A673 (cell line): ENCODE measurements around the gene UQCRC2.

Experiments used
- CTCF ChIP-seq: fragments of 300-800, 200-600 bp; sonication (generic); conservative IDR thresholded peaks from 2 replicates; pipeline ENCODE4 v1.5.1; 2017; ENCODE audit warnings: low read depth, mild to moderate bottlenecking, antibody characterized with exemption, low read length, moderate library complexity, mixed read lengths
- EZH2 ChIP-seq: fragments of 200-600 bp; sonication (generic); IDR thresholded peaks from 2 replicates; pipeline ENCODE4 v1.6.1; 2017; ENCODE audit warnings: borderline replicate concordance, low read depth, mild to moderate bottlenecking, mixed read lengths, antibody characterized with exemption, low read length; ENCODE audit not compliant: poor library complexity, severe bottlenecking

- no peak for TF ChIP-seq CTCF
- TF ChIP-seq EZH2: no peak
Measured at GRCh38 chr16:21994856-21995465, 41.8 kb downstream of the UQCRC2 start.
